Thymus (tissue), 11 donors: ENCODE measurements around the gene MAP3K14. TPM values are rescaled to one million over a fixed set of nuclear protein-coding genes. Genes with fewer than 3 reads are reported as not detected.
"Not testable (repeated sequence)": the region's sequence is repeated elsewhere in the genome, so short reads cannot be mapped to it uniquely, and the experiment has no call there.

ENCODE experiments used
- DNase-seq, 9 donors: peaks; one replicate each; pipeline ENCODE4 v3.0.0-alpha.2; 2013; ENCODE audit warnings: low spot score in 9 of 9, low read depth in 6 of 9, missing footprints in 1 of 9
- H3K27ac ChIP-seq, 2 donors: one replicate each; pipeline ENCODE4 v1.5.1; 2013; ENCODE audit warnings: control low read depth in 1 of 2, low read depth in 1 of 2, low read length in 1 of 2, mild to moderate bottlenecking in 1 of 2, moderate library complexity in 1 of 2
- H3K27me3 ChIP-seq, 2 donors: one replicate each; pipeline ENCODE4 v1.5.1; 2013; ENCODE audit warnings: low read length in 1 of 2; ENCODE audit not compliant: control insufficient read depth in 2 of 2, insufficient read depth in 1 of 2
- H3K36me3 ChIP-seq, 2 donors: one replicate each; pipeline ENCODE4 v1.5.1; 2013; ENCODE audit warnings: low read length in 1 of 2, mild to moderate bottlenecking in 1 of 2, moderate library complexity in 1 of 2; ENCODE audit not compliant: control insufficient read depth in 2 of 2, insufficient read depth in 2 of 2
- H3K4me1 ChIP-seq, 2 donors: one replicate each; pipeline ENCODE4 v1.5.1; 2013; ENCODE audit warnings: low read length in 2 of 2; ENCODE audit not compliant: control insufficient read depth in 2 of 2, insufficient read depth in 2 of 2
- H3K4me3 ChIP-seq, 2 donors: one replicate each; pipeline ENCODE4 v1.5.1; 2013; ENCODE audit warnings: low read length in 2 of 2, control low read depth in 1 of 2, mild to moderate bottlenecking in 1 of 2
- H3K9me3 ChIP-seq, 2 donors: one replicate each; pipeline ENCODE4 v1.5.1; 2013; ENCODE audit warnings: low read length in 1 of 2, mild to moderate bottlenecking in 1 of 2; ENCODE audit not compliant: control insufficient read depth in 2 of 2, insufficient read depth in 1 of 2
- WGBS: extraction: QIAGEN DNeasy Blood & Tissue Kit; methylation state at CpG from one replicate; pipeline ENCODE4 v1.1.7; 2013; 5-methylcytosine and 5-hydroxymethylcytosine counted together
- polyA plus RNA-seq: library from polyadenylated mRNA; stranded (reverse); fragments of 200-250 nt; gene quantifications from one replicate; pipeline ENCODE4 v1.2.3, GENCODE V29; 2013
- total RNA-seq: library from RNA; stranded (reverse); fragments of 120-200 nt; gene quantifications from one replicate; pipeline ENCODE4 v1.2.4, GENCODE V29; 2013
- donor health status: healthy.

Gene MAP3K14
- total and polyA plus RNA-seq, 2 donors: 9.7 to 21.8 TPM

- DNase-seq, H3K9me3 ChIP-seq, H3K4me3 ChIP-seq, H3K27me3 ChIP-seq, H3K27ac ChIP-seq: not testable (repeated sequence)
- H3K36me3 ChIP-seq: peaks cover 12 to 35% of the 10 kb centered on the region in 2 donors
- peaks cover 30 to 36% of the 10 kb centered on the region in 2 donors for H3K4me1 ChIP-seq
- WGBS: 89% methylated on average over 7 of the region's 7 CpGs
Observed at GRCh38 chr17:45253237-45253636, 63.6 kb downstream of the MAP3K14 start.

- Histone ChIP-seq H3K4me3 (no peak overlapping the region), H3K36me3 (peaks cover 12 to 31% of the 10 kb centered on the region in 2 donors), H3K4me1 (peaks cover 30 to 43% of the 10 kb centered on the region in 2 donors), H3K27ac (no peak overlapping the region), H3K9me3 (peaks cover 0 to 10% of the 10 kb centered on the region in 2 donors), H3K27me3 (no peaks in the 10 kb centered on the region)
- WGBS: 95% methylated on average over 7 of the region's 7 CpGs
- no peak for DNase-seq
Observed at GRCh38 chr17:45251931-45252330, 64.9 kb downstream of the MAP3K14 start.

- under 1% methylated on average over 39 of the region's 39 CpGs for whole genome bisulfite sequencing
- peak overlapping the region; percentile 68 to 83 for H3K4me3 ChIP-seq
- peak overlapping the region; percentile 94 to 100 for H3K27ac ChIP-seq
- peak in 7 of 9 donors; percentile 72 to 96 (median 89) for DNase-seq
- no peaks in the 10 kb centered on the region for H3K27me3 ChIP-seq
- peaks cover 0 to 10% of the 10 kb centered on the region in 2 donors for H3K9me3 ChIP-seq
- H3K4me1 ChIP-seq: peaks cover 41 to 50% of the 10 kb centered on the region in 2 donors
- H3K36me3 ChIP-seq: peaks cover 44 to 63% of the 10 kb centered on the region in 2 donors
Observed at GRCh38 chr17:45248132-45248957, 68.5 kb downstream of the MAP3K14 start.

GRCh38 chr17:45247429-45248131 is 69.2 kb downstream of the MAP3K14 start:
- Histone ChIP-seq H3K36me3 (peaks cover 52 to 71% of the 10 kb centered on the region in 2 donors), H3K4me1 (peaks cover 40 to 50% of the 10 kb centered on the region in 2 donors), H3K27ac (peak overlapping the region; percentile 94 to 100), H3K27me3 (no peaks in the 10 kb centered on the region), H3K4me3 (peak overlapping the region; percentile 68 to 83), H3K9me3 (peaks cover 0 to 10% of the 10 kb centered on the region in 2 donors)
- WGBS: 2% methylated on average over 61 of the region's 61 CpGs
- DNase-seq: peak in 6 of 9 donors; percentile 76 to 95 (median 88)

- Histone ChIP-seq H3K4me1 (peaks cover 36 to 50% of the 10 kb centered on the region in 2 donors), H3K27ac (peak overlapping the region; percentile 94 to 100), H3K4me3 (peak overlapping the region; percentile 68 to 83), H3K9me3 (peaks cover 0 to 10% of the 10 kb centered on the region in 2 donors), H3K36me3 (peaks cover 58 to 75% of the 10 kb centered on the region in 2 donors), H3K27me3 (no peaks in the 10 kb centered on the region)
- WGBS: 51% methylated on average over 33 of the region's 33 CpGs
- peak in 2 of 9 donors; percentile 68 to 85 for DNase-seq
Observed at GRCh38 chr17:45246861-45247428, 69.9 kb downstream of the MAP3K14 start.

- H3K4me1 ChIP-seq: peaks cover 36 to 50% of the 10 kb centered on the region in 2 donors
- H3K27ac ChIP-seq: peak overlapping the region; percentile 94 to 100
Observed at GRCh38 chr17:45246338-45246737, 70.5 kb downstream of the MAP3K14 start.

GRCh38 chr17:45244725-45245656 is 71.8 kb downstream of the MAP3K14 start:
- no peaks in the 10 kb centered on the region for H3K27me3 ChIP-seq
- peaks cover 26 to 37% of the 10 kb centered on the region in 2 donors for H3K4me1 ChIP-seq
- no peak overlapping the region for H3K27ac ChIP-seq
- WGBS: 96% methylated on average over 21 of the region's 21 CpGs
- peaks cover 0 to 4% of the 10 kb centered on the region in 2 donors for H3K9me3 ChIP-seq
- no peak overlapping the region for H3K4me3 ChIP-seq
- DNase-seq: no peak
- peaks cover 74 to 75% of the 10 kb centered on the region in 2 donors for H3K36me3 ChIP-seq

More at GRCh38 chr17:45246338-45246737, 70.5 kb downstream of the MAP3K14 start:
- Histone ChIP-seq H3K36me3 (peaks cover 65 to 74% of the 10 kb centered on the region in 2 donors), H3K9me3 (peaks cover 0 to 10% of the 10 kb centered on the region in 2 donors), H3K27me3 (no peaks in the 10 kb centered on the region), H3K4me3 (peak overlapping the region in 1 of 2 donors; percentile 83)
- WGBS: 95% methylated on average over 8 of the region's 8 CpGs
- no peak for DNase-seq

- no peak overlapping the region for H3K4me3 ChIP-seq
- peaks cover 78 to 82% of the 10 kb centered on the region in 2 donors for H3K36me3 ChIP-seq
- H3K27ac ChIP-seq: no peak overlapping the region
- H3K4me1 ChIP-seq: peaks cover 14 to 25% of the 10 kb centered on the region in 2 donors
- peaks cover 0 to 4% of the 10 kb centered on the region in 2 donors for H3K9me3 ChIP-seq
- WGBS: 96% methylated on average over 18 of the region's 18 CpGs
- DNase-seq: no peak
- no peaks in the 10 kb centered on the region for H3K27me3 ChIP-seq
Observed at GRCh38 chr17:45243750-45244149, 73.1 kb downstream of the MAP3K14 start.
